Stimulated activated naive CD8-positive, alpha-beta T cell treated with anti-CD3 and anti-CD28 coated beads, Interleukin-15, Interleukin-2, amounts not matched to agents 100 U/mL and 50 U/mL, for 24 hours (primary cell): ENCODE results near the gene IFIT1.
"Not testable (repeated sequence)": the region's sequence is repeated elsewhere in the genome, so short reads cannot be mapped to it uniquely, and the experiment has no call there.

Experiments used
- ATAC-seq: fragments of 150-1000 bp; cut with Tn5 transposase; one replicate; pipeline ENCODE4 v1.10.0; 2021
- DNase-seq: peaks from one replicate; pipeline ENCODE4 v3.0.0; 2021

IFIT1 gene

GRCh38 chr10:89398003-89398749 lies 5.8 kb downstream of the IFIT1 start:
- ATAC-seq (no peak), DNase-seq (no peak)

- DNase-seq (no peak), ATAC-seq (no peak)
These were observed 7.5 kb downstream of the IFIT1 start for GRCh38 chr10:89399956-89400355.

- ATAC-seq (peak; percentile 36), DNase-seq (no peak)
These were observed 10.6 kb downstream of the IFIT1 start for GRCh38 chr10:89403043-89403442.

GRCh38 chr10:89404104-89405047 lies 12.0 kb downstream of the IFIT1 start:
- ATAC-seq (no peak), DNase-seq (no peak)

GRCh38 chr10:89406178-89406577 lies 13.8 kb downstream of the IFIT1 start:
- ATAC-seq: not testable (repeated sequence)

GRCh38 chr10:89407792-89408191 lies 15.4 kb downstream of the IFIT1 start:
- ATAC-seq, DNase-seq: not testable (repeated sequence)

More at GRCh38 chr10:89406178-89406577, 13.8 kb downstream of the IFIT1 start:
- DNase-seq: not testable (repeated sequence)

- not testable (repeated sequence) for ATAC-seq, DNase-seq
These were observed 16.9 kb downstream of the IFIT1 start for GRCh38 chr10:89409282-89409681.

GRCh38 chr10:89410551-89410950 lies 18.1 kb downstream of the IFIT1 start:
- ATAC-seq: not testable (repeated sequence)

GRCh38 chr10:89411135-89411534 lies 18.7 kb downstream of the IFIT1 start:
- ATAC-seq, DNase-seq: not testable (repeated sequence)

More at GRCh38 chr10:89410551-89410950, 18.1 kb downstream of the IFIT1 start:
- DNase-seq: not testable (repeated sequence)

GRCh38 chr10:89412276-89412675 lies 19.9 kb downstream of the IFIT1 start:
- peak; percentile 39 for DNase-seq
- not testable (repeated sequence) for ATAC-seq

- no peak for DNase-seq
These were observed 21.0 kb downstream of the IFIT1 start for GRCh38 chr10:89413398-89413912.

GRCh38 chr10:89414146-89414878 lies 21.9 kb downstream of the IFIT1 start, which contains the start of gene IFIT5:
IFIT5 (plus strand) TSS chr10:89414568; CDS start chr10:89414799, 231 bp downstream.
- peak; percentile 71 for DNase-seq
- peak; percentile 83 for ATAC-seq

More at GRCh38 chr10:89413398-89413912, 21.0 kb downstream of the IFIT1 start:
- ATAC-seq: no peak

- peak; percentile 48 for DNase-seq
- ATAC-seq: peak; percentile 55
These were observed 22.7 kb downstream of the IFIT1 start for GRCh38 chr10:89414879-89415821.

GRCh38 chr10:89416465-89416864 lies 24.0 kb downstream of the IFIT1 start:
- DNase-seq: no peak
- ATAC-seq: no peak

GRCh38 chr10:89419548-89419947 lies 27.1 kb downstream of the IFIT1 start:
- DNase-seq (no peak), ATAC-seq (no peak)

- DNase-seq (no peak), ATAC-seq (no peak)
These were observed 28.6 kb downstream of the IFIT1 start for GRCh38 chr10:89421018-89421476.

GRCh38 chr10:89425000-89425399 lies 32.6 kb downstream of the IFIT1 start:
- no peak for ATAC-seq
- DNase-seq: no peak

GRCh38 chr10:89426230-89426868 lies 33.9 kb downstream of the IFIT1 start:
- ATAC-seq (peak; percentile 63), DNase-seq (no peak)

- ATAC-seq: no peak
- no peak for DNase-seq
These were observed 35.2 kb downstream of the IFIT1 start for GRCh38 chr10:89427629-89428028.

GRCh38 chr10:89428877-89429276 lies 36.5 kb downstream of the IFIT1 start:
- ATAC-seq (no peak), DNase-seq (no peak)
